HPDE6-E6E7 (cell line): ENCODE data around the gene CORO2B.

ENCODE experiments used
- DNase-seq: peaks from one replicate; pipeline ENCODE4 v3.0.0; 2011; ENCODE audit warnings: missing footprints; ENCODE audit errors: extremely low spot score

The CORO2B gene

GRCh38 chr15:68769702-68770101 is 190.9 kb downstream of the CORO2B start:
- DNase-seq, result no peak

- DNase-seq, result no peak
These were observed 191.4 kb downstream of the CORO2B start for GRCh38 chr15:68770216-68770615.

GRCh38 chr15:68773036-68773435 is 194.2 kb downstream of the CORO2B start:
- no peak for DNase-seq

GRCh38 chr15:68774120-68774519 is 195.3 kb downstream of the CORO2B start:
- no peak for DNase-seq

GRCh38 chr15:68774521-68775235 is 195.9 kb downstream of the CORO2B start:
- no peak for DNase-seq

- DNase-seq, result no peak
These were observed 196.4 kb downstream of the CORO2B start for GRCh38 chr15:68775236-68775577.

GRCh38 chr15:68775671-68776476 is 197.1 kb downstream of the CORO2B start:
- no peak for DNase-seq

GRCh38 chr15:68776477-68777270 is 197.9 kb downstream of the CORO2B start:
- DNase-seq, result no peak
